HG03575 (cell line): ENCODE measurements around the gene ECSCR.
"Not testable (repeated sequence)": the region's sequence is repeated elsewhere in the genome, so short reads cannot be mapped to it uniquely, and the experiment has no call there.

Experiments
- ATAC-seq: cut with Tn5 transposase; IDR thresholded peaks from one replicate; pipeline ENCODE4 v1.9.1; 2021; ENCODE audit not compliant: unreplicated experiment, insufficient number of reproducible peaks, low FRiP score; ENCODE audit errors: extremely low read depth

Gene ECSCR

DNA sequence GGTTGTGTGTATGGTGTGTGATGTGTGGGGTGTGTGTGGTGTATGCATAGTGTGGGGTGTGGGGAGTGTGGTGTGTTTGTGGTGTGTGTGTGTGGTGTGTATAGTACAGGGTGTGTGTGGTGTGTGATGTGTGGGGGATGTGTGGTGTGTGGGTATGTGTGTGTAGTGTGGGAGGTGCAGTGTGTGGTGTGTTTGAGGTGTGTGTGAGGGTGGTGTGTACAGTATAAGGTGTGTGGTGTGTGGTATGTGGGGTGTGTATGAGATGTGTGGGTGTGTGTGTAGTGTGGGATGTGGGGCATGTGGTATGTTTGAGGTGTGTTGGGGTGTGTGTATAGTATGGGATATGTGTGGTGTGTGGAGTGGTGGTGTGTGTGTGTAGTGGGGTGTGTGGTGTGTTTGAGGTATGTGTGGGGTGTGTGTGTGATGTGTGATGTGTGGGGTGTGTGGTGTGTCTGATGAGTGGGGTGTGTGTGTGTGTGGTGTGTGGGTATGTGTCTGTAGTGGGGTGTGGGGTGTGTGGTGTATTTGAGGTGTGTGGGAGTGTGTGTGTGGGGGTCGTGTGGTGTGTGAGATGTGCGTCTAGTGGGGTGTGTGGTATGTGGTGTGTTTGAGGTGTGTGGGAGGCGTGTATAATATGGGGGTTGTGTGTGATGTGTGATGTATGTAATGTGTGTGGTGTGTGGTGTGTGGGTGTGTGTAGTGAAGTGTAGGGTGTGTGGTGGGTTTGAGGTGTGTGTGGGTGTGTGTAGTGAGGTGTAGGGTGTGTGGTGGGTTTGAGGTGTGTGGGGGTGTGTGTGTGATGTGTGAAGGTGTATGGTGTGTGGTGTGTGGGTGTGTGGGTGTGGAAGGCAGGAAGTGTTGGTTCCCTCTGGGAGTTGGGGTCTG, 8.6 kb downstream of the ECSCR start:
- ATAC-seq: no peak

DNA sequence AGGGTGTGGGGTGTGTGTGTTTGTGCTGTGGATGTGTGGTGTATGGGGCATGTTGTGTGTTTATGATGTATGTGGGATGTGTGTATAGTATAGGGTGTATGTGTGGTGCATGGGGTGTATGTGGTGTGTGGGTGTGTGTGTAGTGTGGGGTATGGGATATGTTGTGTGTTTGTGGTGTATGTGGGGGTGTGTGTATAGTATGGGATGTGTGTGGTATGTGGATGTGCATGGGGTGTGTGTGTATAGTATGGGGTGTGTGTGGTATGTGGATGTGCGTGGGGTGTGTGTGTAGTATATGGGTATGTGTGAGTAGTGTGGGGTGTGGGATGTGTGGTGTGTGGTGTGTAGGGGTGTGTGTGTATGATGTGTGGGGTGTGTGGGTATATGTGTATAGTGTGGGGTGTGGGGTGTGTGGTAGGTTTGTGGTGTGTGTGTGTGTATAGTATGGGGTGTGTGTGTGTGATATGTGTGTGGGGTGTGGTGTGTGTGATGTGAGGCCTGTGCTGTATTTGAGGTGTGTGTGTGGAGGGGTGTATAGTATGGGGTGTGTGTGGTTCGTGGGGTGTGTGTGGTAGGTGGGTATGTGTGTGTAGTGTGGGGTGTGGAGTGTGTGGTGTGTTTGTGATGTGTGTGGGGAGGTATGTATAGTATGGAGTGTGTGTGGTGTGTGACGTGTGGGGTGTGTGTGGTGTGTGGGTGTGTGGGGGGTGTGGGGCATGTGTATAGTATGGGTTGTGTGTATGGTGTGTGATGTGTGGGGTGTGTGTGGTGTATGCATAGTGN, 10.5 kb downstream of the ECSCR start:
- no peak for ATAC-seq

DNA sequence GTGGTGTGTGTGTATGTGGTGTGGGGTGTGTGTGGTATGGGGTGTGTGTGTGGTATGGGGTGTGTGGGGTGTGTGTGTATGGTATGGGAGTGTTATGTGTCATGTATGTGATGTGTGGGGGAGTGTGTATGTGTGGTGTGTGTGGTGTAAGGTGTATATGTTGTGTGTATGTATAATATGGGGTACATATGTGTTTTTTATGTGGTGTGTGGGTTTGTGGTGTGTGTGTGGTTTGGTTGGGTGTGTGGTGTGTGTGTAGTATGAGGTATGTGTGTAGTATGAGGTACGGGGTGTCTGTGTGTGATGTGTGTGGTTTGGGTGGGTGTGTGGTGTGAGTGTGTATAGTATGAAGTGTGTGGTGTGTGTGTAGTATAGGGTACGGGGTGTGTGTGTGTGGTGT, 11.4 kb downstream of the ECSCR start:
- ATAC-seq: no peak

DNA sequence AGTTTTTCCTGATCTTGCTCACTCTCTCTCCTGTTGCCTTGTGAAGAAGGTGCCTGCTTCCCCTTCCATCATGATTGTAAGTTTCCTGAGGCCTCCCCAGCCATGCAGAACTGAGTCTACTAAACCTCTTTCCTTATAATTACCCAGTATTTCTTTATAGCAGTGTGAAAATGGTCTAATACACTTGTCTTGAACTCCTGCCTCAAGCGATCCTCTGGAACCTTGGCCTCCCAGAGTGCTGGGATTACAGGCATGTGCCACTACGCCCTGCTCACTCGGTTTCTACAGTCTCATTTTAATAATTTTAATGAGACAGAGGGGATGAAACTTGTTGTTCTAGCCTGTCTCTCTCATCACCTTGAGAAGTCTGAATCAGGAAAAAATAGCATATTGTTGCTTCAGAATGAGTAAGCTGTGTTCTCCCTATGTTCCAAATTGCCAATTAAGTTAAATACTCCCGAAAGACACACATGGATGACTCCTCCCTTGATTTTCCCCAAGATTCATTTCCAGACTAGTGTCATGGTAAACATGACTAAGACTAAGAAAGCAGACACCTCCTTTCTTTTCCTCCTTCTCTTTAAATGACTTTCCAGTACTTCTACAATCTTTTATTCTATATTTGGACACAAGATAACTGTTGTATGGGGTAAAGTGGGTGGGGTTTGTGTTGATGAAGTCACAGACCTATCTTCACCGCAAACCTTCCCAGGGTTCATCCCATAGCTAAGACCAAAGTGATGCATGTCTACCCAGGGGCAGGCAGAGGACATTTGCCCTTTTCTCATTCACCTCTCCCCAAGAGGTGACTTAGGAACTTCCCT, 15.4 kb downstream of the ECSCR start:
- ATAC-seq: no peak

GRCh38 chr5:139445325-139446170, 17.0 kb downstream of the ECSCR start:
- no peak for ATAC-seq

GRCh38 chr5:139443831-139444453, 18.6 kb downstream of the ECSCR start:
- ATAC-seq: no peak

DNA sequence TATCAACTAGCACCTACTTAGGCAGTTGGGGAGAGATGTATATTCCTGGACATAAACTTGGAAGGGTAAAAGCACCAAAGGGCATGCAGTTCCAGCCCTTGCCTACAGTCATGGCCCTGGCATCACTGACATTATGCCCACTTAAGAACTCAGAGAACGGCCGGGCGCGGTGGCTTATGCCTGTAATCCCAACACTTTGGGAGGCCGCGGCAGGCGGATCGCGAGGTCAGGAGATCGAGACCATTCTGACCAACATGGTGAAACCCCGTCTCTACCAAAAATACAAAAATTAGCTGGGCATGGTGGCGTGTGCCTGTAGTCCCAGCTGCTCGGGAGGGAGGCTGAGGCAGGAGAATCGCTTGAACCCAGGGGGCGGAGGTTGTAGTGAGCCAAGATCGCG, 22.1 kb downstream of the ECSCR start:
- not testable (repeated sequence) for ATAC-seq

- ATAC-seq: peak; percentile 51
These were observed 23.3 kb downstream of the ECSCR start, which contains the start of gene DNAJC18 for GRCh38 chr5:139439013-139439903. TSS of gene DNAJC18 (minus strand) at chr5:139439525. CDS start at chr5:139439445, 80 bp downstream.

DNA sequence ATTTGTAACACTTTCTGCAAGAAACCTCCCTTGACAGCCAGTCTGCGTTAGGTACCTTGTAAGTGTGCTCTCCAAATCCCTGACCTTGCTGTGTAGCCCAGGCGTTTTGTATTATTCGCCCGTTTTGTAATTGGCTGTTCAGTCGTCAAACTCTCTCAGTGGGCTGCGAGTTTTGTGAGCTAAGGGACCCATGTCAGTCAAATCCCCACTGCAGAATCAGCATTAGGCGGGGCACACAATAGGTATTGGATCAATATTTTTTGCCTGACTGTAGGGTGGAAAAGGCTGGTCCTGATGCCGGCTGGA, 23.9 kb downstream of the ECSCR start:
- no peak for ATAC-seq

- no peak for ATAC-seq
These were observed 26.9 kb downstream of the ECSCR start for GRCh38 chr5:139435676-139436075.

- no peak for ATAC-seq
These were observed 30.8 kb downstream of the ECSCR start for GRCh38 chr5:139431706-139432105.

DNA sequence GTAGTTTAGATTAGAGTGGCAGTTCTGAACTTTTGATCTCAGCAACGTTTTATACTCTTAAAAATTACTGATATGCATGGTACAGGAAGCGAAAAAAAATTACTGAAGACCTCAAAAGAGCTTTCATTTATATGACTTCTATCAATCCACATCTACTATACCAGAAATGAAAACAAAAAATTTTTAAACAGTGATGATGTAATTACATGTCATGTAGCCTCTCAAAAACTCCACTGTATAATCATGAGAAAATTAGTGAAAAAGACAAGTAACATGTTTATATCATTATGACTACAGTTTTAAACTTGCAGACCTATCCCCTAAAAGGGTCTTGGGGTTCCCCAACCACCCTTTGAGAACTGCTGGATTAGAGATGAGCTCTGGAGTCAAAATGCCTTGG, 32.5 kb downstream of the ECSCR start:
- ATAC-seq: no peak

- no peak for ATAC-seq
These were observed 36.2 kb downstream of the ECSCR start for GRCh38 chr5:139426203-139426885.

DNA sequence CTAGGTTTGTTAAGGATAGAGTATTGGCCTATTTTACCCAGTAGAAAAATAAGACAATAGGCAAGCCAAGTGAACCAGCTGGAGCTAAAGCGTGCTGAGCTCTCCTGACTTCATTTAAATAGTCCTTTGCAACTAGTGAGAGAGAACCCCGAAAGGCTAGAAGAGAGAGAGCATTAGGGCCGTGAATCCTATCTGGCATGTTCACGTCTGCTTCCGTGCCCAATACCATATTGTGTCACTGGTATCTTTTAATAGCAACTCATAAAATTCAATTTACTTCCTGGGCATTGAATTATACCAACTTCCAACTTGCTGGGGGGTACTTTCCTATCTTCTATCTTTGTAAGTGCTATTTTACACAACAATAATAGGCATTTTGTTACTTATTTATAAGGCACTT, 37.0 kb downstream of the ECSCR start:
- ATAC-seq: no peak

- no peak for ATAC-seq
These were observed 40.1 kb downstream of the ECSCR start for GRCh38 chr5:139422307-139422893.
